GM18520 (cell line): ENCODE measurements around the gene HEG1.

Source experiments
- ATAC-seq: cut with Tn5 transposase; IDR thresholded peaks from one replicate; pipeline ENCODE4 v1.9.1; 2021; ENCODE audit not compliant: unreplicated experiment

The HEG1 gene

DNA sequence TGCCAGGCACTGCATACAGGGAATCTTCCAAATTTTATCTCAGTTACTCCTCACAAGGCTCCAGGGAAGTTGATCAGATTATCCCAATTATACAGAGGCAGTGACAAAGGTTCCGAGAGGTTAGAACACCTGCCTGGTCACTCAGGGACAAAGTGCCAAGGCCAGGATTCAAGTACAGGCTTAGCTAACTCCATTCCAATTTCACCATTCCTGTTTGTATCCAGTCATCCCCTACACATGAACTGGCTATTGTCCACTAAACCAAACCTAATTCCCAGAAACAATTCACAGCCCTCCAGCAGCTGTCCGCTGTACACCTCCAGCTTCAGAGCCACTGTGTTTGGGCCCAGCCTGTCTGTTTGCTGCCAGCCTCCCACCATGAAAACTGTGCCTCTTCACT lies 137.3 kb downstream of the HEG1 start:
- ATAC-seq = no peak

- no peak for ATAC-seq
Observed at GRCh38 chr3:124916837-124917409, 138.9 kb downstream of the HEG1 start.
